Esophagus (tissue), 2 donors: ENCODE results near the gene POP4. TPM values are rescaled to one million over a fixed set of nuclear protein-coding genes. Genes with fewer than 3 reads are reported as not detected.

Experiments used
- H3K27ac ChIP-seq, 2 donors: one replicate each; pipeline ENCODE4 v1.5.1; 2013; ENCODE audit warnings: low read depth in 2 of 2, mild to moderate bottlenecking in 2 of 2, inconsistent platforms in 1 of 2, low read length in 1 of 2, moderate library complexity in 1 of 2
- H3K27me3 ChIP-seq, 2 donors: one replicate each; pipeline ENCODE4 v1.6.1; 2013; ENCODE audit warnings: low read length in 2 of 2, control low read depth in 1 of 2, mild to moderate bottlenecking in 1 of 2; ENCODE audit not compliant: insufficient read depth in 2 of 2, control insufficient read depth in 1 of 2
- H3K36me3 ChIP-seq, 2 donors: one replicate each; pipeline ENCODE4 v1.6.1; 2013; ENCODE audit warnings: low read length in 1 of 2; ENCODE audit not compliant: control insufficient read depth in 2 of 2, insufficient read depth in 2 of 2
- H3K4me1 ChIP-seq, 2 donors: one replicate each; pipeline ENCODE4 v1.6.1; 2013; ENCODE audit warnings: low read length in 1 of 2; ENCODE audit not compliant: control insufficient read depth in 2 of 2, insufficient read depth in 2 of 2
- H3K4me3 ChIP-seq, 2 donors: one replicate each; pipeline ENCODE4 v1.5.1; 2013; ENCODE audit warnings: low read length in 2 of 2, mild to moderate bottlenecking in 2 of 2, low read depth in 1 of 2, moderate library complexity in 1 of 2
- H3K9me3 ChIP-seq, 2 donors: one replicate each; pipeline ENCODE4 v1.6.1; 2013; ENCODE audit warnings: mild to moderate bottlenecking in 2 of 2, low read depth in 1 of 2, low read length in 1 of 2, moderate library complexity in 1 of 2; ENCODE audit not compliant: control insufficient read depth in 2 of 2, insufficient read depth in 1 of 2
- WGBS, 2 donors: extraction: QIAGEN DNeasy Blood & Tissue Kit; methylation state at CpG; one replicate each; pipeline ENCODE4 v1.1.7; 2013; 5-methylcytosine and 5-hydroxymethylcytosine counted together
- polyA plus RNA-seq, 2 donors: library from polyadenylated mRNA; stranded (reverse); fragments of 200-250 nt; gene quantifications; one replicate each; pipeline ENCODE4 v1.2.3, GENCODE V29; 2013
- donor health status: healthy with polysubstance abuse.
- donor health status: Bipolar disorder and iron deficiency.

POP4 gene
- polyA plus RNA-seq, 2 donors: 36.6 to 72.4 TPM

- Histone ChIP-seq H3K4me1 (no peaks in the 10 kb centered on the region), H3K27me3 (no peaks in the 10 kb centered on the region), H3K36me3 (peaks cover 32 to 37% of the 10 kb centered on the region in 2 donors), H3K4me3 (no peak overlapping the region), H3K27ac (no peak overlapping the region), H3K9me3 (no peaks in the 10 kb centered on the region)
- WGBS, 2 donors: 89 to 91% methylated on average over 11 of the region's 11 CpGs
Measured at GRCh38 chr19:29609636-29610035, 3.6 kb downstream of the POP4 start.

DNA sequence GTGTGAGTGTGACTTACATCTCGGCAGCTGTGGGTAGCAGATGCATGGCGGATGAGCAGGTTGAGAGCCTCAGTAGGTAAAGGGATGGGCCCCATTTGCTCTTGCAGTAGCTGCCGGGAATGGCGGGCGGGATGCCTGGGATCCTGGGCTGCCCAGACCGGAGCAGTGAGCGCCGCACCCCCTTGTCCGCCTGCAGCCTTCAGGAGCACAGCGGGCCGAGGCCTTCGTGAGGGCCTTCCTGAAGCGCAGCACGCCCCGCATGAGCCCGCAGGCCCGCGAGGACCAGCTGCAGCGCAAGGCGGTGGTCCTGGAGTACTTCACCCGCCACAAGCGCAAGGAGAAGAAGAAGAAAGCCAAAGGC lies 4.1 kb downstream of the POP4 start:
- no peak overlapping the region for H3K4me3 ChIP-seq
- H3K9me3 ChIP-seq: no peaks in the 10 kb centered on the region
- H3K36me3 ChIP-seq: peaks cover 32 to 37% of the 10 kb centered on the region in 2 donors
- no peak overlapping the region for H3K27ac ChIP-seq
- no peaks in the 10 kb centered on the region for H3K4me1 ChIP-seq
- H3K27me3 ChIP-seq: no peaks in the 10 kb centered on the region
- 84 to 86% methylated on average over 22 of the region's 22 CpGs for WGBS, 2 donors

- WGBS, 2 donors: 38 to 40% methylated on average over 19 of the region's 19 CpGs
- H3K27ac ChIP-seq: no peak overlapping the region
- no peak overlapping the region for H3K4me3 ChIP-seq
- no peaks in the 10 kb centered on the region for H3K27me3 ChIP-seq
- H3K36me3 ChIP-seq: peaks cover 32 to 37% of the 10 kb centered on the region in 2 donors
- no peaks in the 10 kb centered on the region for H3K4me1 ChIP-seq
- no peaks in the 10 kb centered on the region for H3K9me3 ChIP-seq
Measured at GRCh38 chr19:29610574-29611271, 4.6 kb downstream of the POP4 start.

GRCh38 chr19:29612121-29612520 lies 6.0 kb downstream of the POP4 start:
- WGBS, 2 donors: 95% methylated on average over 9 of the region's 9 CpGs
- Histone ChIP-seq H3K9me3 (no peaks in the 10 kb centered on the region), H3K4me1 (no peaks in the 10 kb centered on the region), H3K27ac (no peak overlapping the region), H3K36me3 (peaks cover 32 to 49% of the 10 kb centered on the region in 2 donors), H3K4me3 (no peak overlapping the region), H3K27me3 (no peaks in the 10 kb centered on the region)

- no peaks in the 10 kb centered on the region for H3K4me1 ChIP-seq
- H3K4me3 ChIP-seq: no peak overlapping the region
- H3K27me3 ChIP-seq: no peaks in the 10 kb centered on the region
- H3K9me3 ChIP-seq: no peaks in the 10 kb centered on the region
- H3K36me3 ChIP-seq: peaks cover 32 to 49% of the 10 kb centered on the region in 2 donors
- WGBS, 2 donors: 89 to 91% methylated on average over 21 of the region's 21 CpGs
- H3K27ac ChIP-seq: no peak overlapping the region
Measured at GRCh38 chr19:29612801-29613595, 6.9 kb downstream of the POP4 start.

DNA sequence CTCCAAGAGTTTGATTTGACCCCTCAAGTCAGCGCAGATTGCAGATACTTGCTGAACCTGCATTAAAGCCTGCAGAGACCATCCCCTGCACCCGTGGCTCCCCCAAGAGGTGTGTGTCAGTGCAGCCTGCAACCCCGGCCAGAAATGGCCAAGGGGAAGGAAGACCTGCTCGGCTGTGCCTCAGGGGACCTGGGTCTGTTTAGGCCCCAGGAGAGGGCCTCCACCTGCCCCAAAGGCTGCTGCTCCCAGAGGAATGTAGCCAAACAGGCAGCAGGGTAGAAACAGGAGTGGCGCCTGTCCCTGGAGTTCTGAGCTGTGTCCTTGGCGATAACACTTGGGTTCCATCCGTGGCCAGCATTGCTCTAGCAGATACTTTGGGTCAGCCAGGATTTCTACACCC lies 8.0 kb downstream of the POP4 start:
- WGBS, 2 donors: 87 to 89% methylated on average over 7 of the region's 7 CpGs
- H3K4me1 ChIP-seq: no peaks in the 10 kb centered on the region
- no peak overlapping the region for H3K4me3 ChIP-seq
- no peaks in the 10 kb centered on the region for H3K9me3 ChIP-seq
- H3K27me3 ChIP-seq: no peaks in the 10 kb centered on the region
- no peak overlapping the region for H3K27ac ChIP-seq
- H3K36me3 ChIP-seq: peaks cover 32 to 45% of the 10 kb centered on the region in 2 donors

- no peaks in the 10 kb centered on the region for H3K4me1 ChIP-seq
- WGBS, 2 donors: 77 to 87% methylated on average over 4 of the region's 4 CpGs
- H3K27me3 ChIP-seq: no peaks in the 10 kb centered on the region
- no peaks in the 10 kb centered on the region for H3K9me3 ChIP-seq
- no peak overlapping the region for H3K27ac ChIP-seq
- H3K36me3 ChIP-seq: peaks cover 26 to 45% of the 10 kb centered on the region in 2 donors
- H3K4me3 ChIP-seq: no peak overlapping the region
Measured at GRCh38 chr19:29614780-29615179, 8.7 kb downstream of the POP4 start.

- no peaks in the 10 kb centered on the region for H3K27me3 ChIP-seq
- peaks cover 26 to 45% of the 10 kb centered on the region in 2 donors for H3K36me3 ChIP-seq
- H3K4me3 ChIP-seq: no peak overlapping the region
- no peaks in the 10 kb centered on the region for H3K4me1 ChIP-seq
- 86 to 92% methylated on average over 10 of the region's 10 CpGs for WGBS, 2 donors
- no peak overlapping the region for H3K27ac ChIP-seq
- no peaks in the 10 kb centered on the region for H3K9me3 ChIP-seq
Measured at GRCh38 chr19:29615891-29616425, 9.9 kb downstream of the POP4 start.

DNA sequence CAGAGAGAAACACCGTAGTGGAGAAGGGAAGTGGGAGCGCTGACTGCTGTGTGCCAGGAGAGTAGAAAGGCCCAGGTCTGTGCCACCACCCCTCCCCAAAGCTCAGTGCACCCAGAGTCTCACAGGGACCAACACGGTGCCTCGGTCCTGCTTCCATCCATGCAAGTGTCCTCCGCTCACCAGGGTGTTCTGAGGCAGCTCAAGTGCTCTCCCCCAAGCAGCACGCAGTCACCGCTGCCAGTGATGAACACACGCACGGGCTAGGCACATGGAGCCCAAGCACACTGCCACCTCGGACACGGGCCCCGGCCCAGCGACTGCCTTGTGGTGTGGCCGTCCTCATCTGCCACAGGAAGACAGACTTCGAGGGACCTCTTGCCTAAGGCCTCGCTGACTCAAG lies 10.5 kb downstream of the POP4 start:
- no peaks in the 10 kb centered on the region for H3K9me3 ChIP-seq
- no peaks in the 10 kb centered on the region for H3K27me3 ChIP-seq
- H3K27ac ChIP-seq: no peak overlapping the region
- no peak overlapping the region for H3K4me3 ChIP-seq
- H3K4me1 ChIP-seq: no peaks in the 10 kb centered on the region
- peaks cover 24 to 39% of the 10 kb centered on the region in 2 donors for H3K36me3 ChIP-seq
- 89 to 91% methylated on average over 16 of the region's 16 CpGs for WGBS, 2 donors
